Trophoblast cell (in vitro differentiated cells and primary cell): ENCODE data around the gene MAPK1.
A peak's percentile ranks its signal among the peaks of the same experiment; 100 is the strongest.

Experiments
- DNase-seq, 2 donors: peaks; one replicate each; pipeline ENCODE4 v3.0.0-alpha.2; 2016
- H2AFZ ChIP-seq: 2 replicates; pipeline ENCODE4 v1.6.1; 2013; ENCODE audit warnings: low read length, moderate library complexity, mild to moderate bottlenecking; ENCODE audit not compliant: insufficient read depth, poor library complexity
- H2AK5ac ChIP-seq: 2 replicates; pipeline ENCODE4 v1.6.1; 2013; ENCODE audit warnings: mild to moderate bottlenecking, low read length
- H2BK120ac ChIP-seq: 2 replicates; pipeline ENCODE4 v1.6.1; 2013; ENCODE audit warnings: low read length, mild to moderate bottlenecking, moderate library complexity; ENCODE audit not compliant: insufficient read depth, poor library complexity
- H2BK12ac ChIP-seq: 2 replicates; pipeline ENCODE4 v1.6.1; 2013; ENCODE audit warnings: mild to moderate bottlenecking, low read length, moderate library complexity
- H2BK5ac ChIP-seq: 2 replicates; pipeline ENCODE4 v1.6.1; 2013; ENCODE audit warnings: low read length, low read depth, moderate library complexity, mild to moderate bottlenecking; ENCODE audit not compliant: poor library complexity
- H3K14ac ChIP-seq: 2 replicates; pipeline ENCODE4 v1.6.1; 2013; ENCODE audit warnings: mild to moderate bottlenecking, low read length
- H3K18ac ChIP-seq: 2 replicates; pipeline ENCODE4 v1.6.1; 2013; ENCODE audit warnings: mild to moderate bottlenecking, low read length
- H3K23ac ChIP-seq: 2 replicates; pipeline ENCODE4 v1.6.1; 2013; ENCODE audit warnings: low read length
- H3K27ac ChIP-seq: 2 replicates; pipeline ENCODE4 v1.5.1; 2013; ENCODE audit warnings: low read depth, mild to moderate bottlenecking, inconsistent platforms, low read length, moderate library complexity
- H3K27me3 ChIP-seq: 2 replicates; pipeline ENCODE4 v1.6.1; 2013; ENCODE audit warnings: inconsistent platforms, mild to moderate bottlenecking, low read length, moderate library complexity; ENCODE audit not compliant: insufficient read depth
- H3K36me3 ChIP-seq, 2 experiments: 1 replicate in 1 of 2; 2 replicates in 1 of 2; pipeline ENCODE4 v1.6.1; 2013; ENCODE audit warnings: low read length in 2 of 2, mild to moderate bottlenecking in 2 of 2, moderate library complexity in 1 of 2; ENCODE audit not compliant: insufficient read depth in 2 of 2, control insufficient read depth in 1 of 2
- H3K4ac ChIP-seq: 2 replicates; pipeline ENCODE4 v1.6.1; 2013; ENCODE audit warnings: low read depth, mild to moderate bottlenecking, low read length, moderate library complexity
- H3K4me1 ChIP-seq, 2 experiments: 1 replicate in 1 of 2; 2 replicates in 1 of 2; pipeline ENCODE4 v1.6.1; 2013; ENCODE audit warnings: low read length in 2 of 2, mild to moderate bottlenecking in 2 of 2, moderate library complexity in 1 of 2; ENCODE audit not compliant: insufficient read depth in 2 of 2, control insufficient read depth in 1 of 2
- H3K4me2 ChIP-seq: 2 replicates; pipeline ENCODE4 v1.6.1; 2013; ENCODE audit warnings: inconsistent platforms, mild to moderate bottlenecking, low read length, moderate library complexity
- H3K4me3 ChIP-seq: 2 replicates; pipeline ENCODE4 v1.5.1; 2013; ENCODE audit warnings: mild to moderate bottlenecking, low read depth, low read length, inconsistent platforms
- H3K79me1 ChIP-seq: one replicate; pipeline ENCODE4 v1.6.1; 2013; ENCODE audit warnings: low read length
- H3K79me2 ChIP-seq: 2 replicates; pipeline ENCODE4 v1.6.1; 2013; ENCODE audit warnings: low read length, mild to moderate bottlenecking; ENCODE audit not compliant: control insufficient read depth, insufficient read depth, poor library complexity
- H3K9ac ChIP-seq: 2 replicates; pipeline ENCODE4 v1.6.1; 2013; ENCODE audit warnings: mild to moderate bottlenecking, low read length
- H3K9me3 ChIP-seq: 2 replicates; pipeline ENCODE4 v1.6.1; 2013; ENCODE audit warnings: low read depth, mild to moderate bottlenecking, control low read depth, inconsistent platforms, low read length; ENCODE audit not compliant: insufficient read depth
- H4K12ac ChIP-seq: 2 replicates; pipeline ENCODE4 v1.6.1; 2013; ENCODE audit warnings: low read depth, mild to moderate bottlenecking, low read length, moderate library complexity
- H4K8ac ChIP-seq: 2 replicates; pipeline ENCODE4 v1.6.1; 2013; ENCODE audit warnings: low read depth, mild to moderate bottlenecking, low read length, moderate library complexity
- H4K91ac ChIP-seq: one replicate; pipeline ENCODE4 v1.6.1; 2013; ENCODE audit warnings: low read depth, mild to moderate bottlenecking, low read length, moderate library complexity
- WGBS: extraction: QIAGEN DNeasy Blood & Tissue Kit; methylation state at CpG from one replicate; pipeline ENCODE4 v1.1.7; 2013; ENCODE audit warnings: missing lambda C conversion rate; ENCODE audit not compliant: insufficient read length, insufficient coverage; ENCODE audit errors: extremely low coverage; 5-methylcytosine and 5-hydroxymethylcytosine counted together

MAPK1 gene

GRCh38 chr22:21816787-21817496, 50.5 kb downstream of the MAPK1 start:
- no peaks in the 10 kb centered on the region for H3K9me3 ChIP-seq

GRCh38 chr22:21816472-21816786, 51.0 kb downstream of the MAPK1 start:
- H2BK12ac ChIP-seq = no peak overlapping the region
- H3K4me3 ChIP-seq = no peak overlapping the region
- no peak overlapping the region for H2BK120ac ChIP-seq
- H3K23ac ChIP-seq = no peak overlapping the region
- no peak overlapping the region for H2AK5ac ChIP-seq
- no peaks in the 10 kb centered on the region for H3K36me3 ChIP-seq
- H3K4me1 ChIP-seq = peaks cover 0 to 6% of the 10 kb centered on the region in 2 experiments
- no CpG with 5 or more reads among the region's 2 CpGs for WGBS
- H2BK5ac ChIP-seq = no peak overlapping the region
- H3K79me2 ChIP-seq = peaks cover 2% of the 10 kb centered on the region
- no peak overlapping the region for H4K8ac ChIP-seq
- no peak overlapping the region for H4K91ac ChIP-seq
- H3K9ac ChIP-seq = no peak overlapping the region
- no peak overlapping the region for H3K27ac ChIP-seq
- no peak overlapping the region for H3K4me2 ChIP-seq
- no peak for DNase-seq
- H2AFZ ChIP-seq = no peak overlapping the region
- no peak overlapping the region for H3K18ac ChIP-seq
- H3K9me3 ChIP-seq = no peaks in the 10 kb centered on the region
- no peaks in the 10 kb centered on the region for H3K79me1 ChIP-seq
- H3K4ac ChIP-seq = no peak overlapping the region
- H3K14ac ChIP-seq = no peak overlapping the region
- no peaks in the 10 kb centered on the region for H3K27me3 ChIP-seq
- H4K12ac ChIP-seq = no peak overlapping the region

More at GRCh38 chr22:21816787-21817496, 50.5 kb downstream of the MAPK1 start:
- peak; percentile 11 to 66 for DNase-seq
- Histone ChIP-seq H3K36me3 (no peaks in the 10 kb centered on the region), H3K27me3 (no peaks in the 10 kb centered on the region), H3K4me3 (no peak overlapping the region), H4K91ac (no peak overlapping the region), H2AFZ (no peak overlapping the region), H3K14ac (no peak overlapping the region), H3K23ac (no peak overlapping the region), H3K4me1 (peaks cover 0 to 6% of the 10 kb centered on the region in 2 experiments), H2BK12ac (no peak overlapping the region), H2BK5ac (no peak overlapping the region), H2AK5ac (no peak overlapping the region), H3K79me2 (peaks cover 2% of the 10 kb centered on the region), H3K27ac (no peak overlapping the region), H3K18ac (no peak overlapping the region), H2BK120ac (no peak overlapping the region), H3K4me2 (no peak overlapping the region), H4K12ac (no peak overlapping the region), H4K8ac (no peak overlapping the region), H3K4ac (no peak overlapping the region), H3K9ac (no peak overlapping the region), H3K79me1 (no peaks in the 10 kb centered on the region)
- WGBS = no CpG with 5 or more reads among the region's 10 CpGs

GRCh38 chr22:21815958-21816357, 51.5 kb downstream of the MAPK1 start:
- H3K14ac ChIP-seq = no peak overlapping the region
- no peaks in the 10 kb centered on the region for H3K36me3 ChIP-seq
- no peak overlapping the region for H3K27ac ChIP-seq
- WGBS = no CpG with 5 or more reads among the region's 2 CpGs
- no peak overlapping the region for H3K4me3 ChIP-seq
- H2BK5ac ChIP-seq = no peak overlapping the region
- no peak overlapping the region for H3K18ac ChIP-seq
- no peak overlapping the region for H2BK120ac ChIP-seq
- H3K23ac ChIP-seq = no peak overlapping the region
- H3K4ac ChIP-seq = no peak overlapping the region
- H3K4me2 ChIP-seq = no peak overlapping the region
- H3K9ac ChIP-seq = no peak overlapping the region
- no peak overlapping the region for H2BK12ac ChIP-seq
- H2AK5ac ChIP-seq = no peak overlapping the region
- H3K79me1 ChIP-seq = no peaks in the 10 kb centered on the region
- peaks cover 0 to 6% of the 10 kb centered on the region in 2 experiments for H3K4me1 ChIP-seq
- H2AFZ ChIP-seq = no peak overlapping the region
- no peak for DNase-seq
- peaks cover 2% of the 10 kb centered on the region for H3K79me2 ChIP-seq
- no peak overlapping the region for H4K12ac ChIP-seq
- H4K91ac ChIP-seq = no peak overlapping the region
- no peak overlapping the region for H4K8ac ChIP-seq
- H3K27me3 ChIP-seq = no peaks in the 10 kb centered on the region
- no peaks in the 10 kb centered on the region for H3K9me3 ChIP-seq

GRCh38 chr22:21815357-21815756, 52.1 kb downstream of the MAPK1 start:
- Histone ChIP-seq H4K8ac (no peak overlapping the region), H3K27me3 (no peaks in the 10 kb centered on the region), H2AFZ (no peak overlapping the region), H3K4me1 (peaks cover 0 to 6% of the 10 kb centered on the region in 2 experiments), H2AK5ac (no peak overlapping the region), H3K4me3 (no peak overlapping the region), H3K4ac (no peak overlapping the region), H2BK120ac (no peak overlapping the region), H3K23ac (no peak overlapping the region), H2BK5ac (no peak overlapping the region), H3K18ac (no peak overlapping the region), H3K14ac (no peak overlapping the region), H3K36me3 (no peaks in the 10 kb centered on the region), H3K79me1 (no peaks in the 10 kb centered on the region), H3K27ac (no peak overlapping the region), H3K4me2 (no peak overlapping the region), H3K9me3 (no peaks in the 10 kb centered on the region), H4K12ac (no peak overlapping the region), H3K9ac (no peak overlapping the region), H2BK12ac (no peak overlapping the region), H4K91ac (no peak overlapping the region), H3K79me2 (peaks cover 2% of the 10 kb centered on the region)
- no peak for DNase-seq
- no CpG with 5 or more reads among the region's 3 CpGs for WGBS
